Measurements from ENCODE around the gene PAQR7. TPM values are rescaled to one million over a fixed set of nuclear protein-coding genes. Genes with fewer than 3 reads are reported as not detected.

The PAQR7 gene
- total RNA-seq, 1 donor from 2014 or later: 9.4 TPM

DNA sequence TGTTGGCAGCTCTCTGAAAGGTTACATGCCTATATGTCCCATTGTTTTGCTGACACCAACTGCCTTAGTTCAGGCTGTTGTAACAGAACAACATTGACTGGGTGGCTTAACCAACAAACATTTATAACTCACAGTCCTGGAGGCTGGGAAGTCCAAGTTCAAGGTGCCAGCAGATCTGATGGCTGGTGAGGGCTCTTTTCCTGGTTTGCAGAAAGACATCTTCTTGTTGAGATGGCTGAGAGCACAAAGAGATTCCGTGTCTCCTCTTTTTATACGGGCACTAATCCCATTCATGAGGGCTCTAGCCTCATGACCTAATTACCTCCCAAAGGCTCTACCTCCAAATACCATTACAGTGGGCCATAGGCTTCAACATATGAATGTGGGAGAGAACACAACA lies 41.0 kb upstream of the PAQR7 start:
- TF ChIP-seq, protein P1, sequence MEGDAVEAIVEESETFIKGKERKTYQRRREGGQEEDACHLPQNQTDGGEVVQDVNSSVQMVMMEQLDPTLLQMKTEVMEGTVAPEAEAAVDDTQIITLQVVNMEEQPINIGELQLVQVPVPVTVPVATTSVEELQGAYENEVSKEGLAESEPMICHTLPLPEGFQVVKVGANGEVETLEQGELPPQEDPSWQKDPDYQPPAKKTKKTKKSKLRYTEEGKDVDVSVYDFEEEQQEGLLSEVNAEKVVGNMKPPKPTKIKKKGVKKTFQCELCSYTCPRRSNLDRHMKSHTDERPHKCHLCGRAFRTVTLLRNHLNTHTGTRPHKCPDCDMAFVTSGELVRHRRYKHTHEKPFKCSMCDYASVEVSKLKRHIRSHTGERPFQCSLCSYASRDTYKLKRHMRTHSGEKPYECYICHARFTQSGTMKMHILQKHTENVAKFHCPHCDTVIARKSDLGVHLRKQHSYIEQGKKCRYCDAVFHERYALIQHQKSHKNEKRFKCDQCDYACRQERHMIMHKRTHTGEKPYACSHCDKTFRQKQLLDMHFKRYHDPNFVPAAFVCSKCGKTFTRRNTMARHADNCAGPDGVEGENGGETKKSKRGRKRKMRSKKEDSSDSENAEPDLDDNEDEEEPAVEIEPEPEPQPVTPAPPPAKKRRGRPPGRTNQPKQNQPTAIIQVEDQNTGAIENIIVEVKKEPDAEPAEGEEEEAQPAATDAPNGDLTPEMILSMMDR (conservative IDR thresholded peaks at IDR 0.05; ENCODE audit: low read depth, low read length): no peak
- no peak overlapping the region for H3K4me3 ChIP-seq (ENCODE audit: low read depth, low read length)
- DNase-seq (ENCODE audit: low read depth): no peak

DNA sequence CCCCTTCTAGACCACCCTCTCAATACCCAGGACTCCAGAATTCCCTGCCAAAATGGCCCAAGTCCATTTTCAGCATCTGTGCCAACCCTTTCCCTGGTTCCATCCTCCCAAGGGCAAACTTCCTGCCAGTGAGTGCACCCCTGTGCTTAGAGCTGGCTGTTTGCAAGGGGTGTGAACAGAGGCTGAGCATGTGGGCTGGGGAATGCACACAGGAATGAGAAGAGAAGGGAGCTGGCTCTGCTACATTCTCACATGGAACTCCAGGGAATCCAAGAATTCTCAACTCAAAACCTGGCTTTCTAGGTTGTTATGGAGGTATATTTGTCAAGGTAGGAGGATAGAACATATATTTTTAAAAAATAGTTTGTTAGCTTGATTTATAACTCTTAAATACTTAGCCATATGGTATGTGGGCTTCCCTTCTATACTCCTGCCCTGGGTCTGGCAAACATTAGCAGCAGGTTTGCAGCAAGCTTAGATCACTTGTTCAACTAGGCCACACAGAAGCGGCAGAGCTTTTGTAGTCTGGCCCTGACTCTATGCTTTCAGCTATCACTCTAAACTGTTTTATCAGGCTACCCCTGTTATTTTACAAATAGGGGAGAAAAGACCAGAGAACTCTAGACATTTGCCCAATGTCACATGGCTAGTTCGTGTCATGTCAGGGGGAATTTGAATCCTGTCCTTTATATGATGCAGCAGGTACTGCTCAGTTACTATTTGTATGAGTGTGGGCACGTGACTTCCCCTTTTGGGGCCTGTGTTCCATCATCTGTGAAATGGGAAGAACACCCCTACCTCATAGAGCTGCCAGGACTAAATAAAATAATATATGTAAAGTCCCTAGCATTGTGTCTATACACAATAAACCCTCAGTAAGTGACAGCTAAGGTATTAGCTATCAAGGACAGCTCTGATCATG lies 38.8 kb upstream of the PAQR7 start:
- no peak for DNase-seq (ENCODE audit: low read depth)
- TF ChIP-seq, protein P1 (conservative IDR thresholded peaks at IDR 0.05; ENCODE audit: low read depth, low read length): no peak
- no peak overlapping the region for H3K4me3 ChIP-seq (ENCODE audit: low read depth, low read length)

DNA sequence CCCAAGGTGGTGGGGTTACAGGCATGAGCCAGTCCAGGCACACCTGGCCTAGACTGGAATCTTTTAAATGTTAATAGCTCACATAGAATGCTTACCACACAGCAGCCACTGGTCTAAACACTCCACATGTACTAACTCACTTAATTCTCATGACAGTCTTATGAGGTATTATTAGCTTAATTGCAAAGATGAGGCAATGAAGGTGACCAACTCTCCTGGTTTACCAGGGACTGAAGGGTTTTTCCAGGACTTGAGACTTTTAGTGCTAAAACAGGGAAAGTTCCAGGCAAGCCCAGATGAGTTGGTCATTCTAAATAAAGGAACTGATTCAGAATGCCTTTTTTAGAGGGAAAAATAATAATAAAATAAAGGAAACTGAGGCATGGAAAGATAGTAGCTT lies 37.7 kb upstream of the PAQR7 start:
- no peak overlapping the region for H3K4me3 ChIP-seq (ENCODE audit: low read depth, low read length)
- no peak for DNase-seq (ENCODE audit: low read depth)
- TF ChIP-seq, protein P1 (conservative IDR thresholded peaks at IDR 0.05; ENCODE audit: low read depth, low read length): no peak

DNA sequence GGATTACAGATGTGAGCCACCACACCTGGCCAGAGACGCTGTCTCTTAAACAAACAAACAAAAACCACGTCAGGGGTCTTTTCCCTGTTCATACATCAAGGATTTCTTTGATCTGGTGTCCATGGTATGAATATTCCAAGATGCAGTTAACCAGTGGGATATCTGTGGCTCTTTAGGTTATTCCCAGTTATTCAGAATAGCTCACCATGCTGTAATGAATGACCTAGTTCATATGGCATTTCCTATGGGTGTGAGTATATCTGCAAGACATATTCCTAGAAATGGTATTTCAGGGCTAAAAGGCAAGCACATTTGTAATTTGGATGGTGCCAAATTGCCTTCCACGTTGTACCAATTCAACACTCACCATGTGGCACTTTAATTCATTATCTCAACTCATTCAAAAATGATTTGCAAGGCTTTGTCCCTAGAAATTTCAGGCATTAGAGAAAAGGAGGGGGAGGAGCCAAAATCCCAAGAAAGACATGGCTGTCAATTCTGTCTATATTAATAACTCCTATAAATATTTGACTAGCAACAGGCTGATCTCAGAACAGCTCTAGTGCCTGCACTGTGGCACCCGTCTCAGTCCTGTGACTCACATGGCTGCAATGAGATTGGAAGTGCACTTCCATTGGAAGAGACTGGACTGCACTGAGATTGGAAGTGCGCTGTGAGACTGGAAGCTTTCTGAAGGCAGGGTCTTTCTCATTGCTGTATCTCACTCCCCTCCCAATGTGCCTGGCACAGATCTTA lies 36.7 kb upstream of the PAQR7 start:
- H3K4me3 ChIP-seq (ENCODE audit: low read depth, low read length): no peak overlapping the region
- no peak for DNase-seq (ENCODE audit: low read depth)
- TF ChIP-seq, protein P1 (conservative IDR thresholded peaks at IDR 0.05; ENCODE audit: low read depth, low read length): no peak

DNA sequence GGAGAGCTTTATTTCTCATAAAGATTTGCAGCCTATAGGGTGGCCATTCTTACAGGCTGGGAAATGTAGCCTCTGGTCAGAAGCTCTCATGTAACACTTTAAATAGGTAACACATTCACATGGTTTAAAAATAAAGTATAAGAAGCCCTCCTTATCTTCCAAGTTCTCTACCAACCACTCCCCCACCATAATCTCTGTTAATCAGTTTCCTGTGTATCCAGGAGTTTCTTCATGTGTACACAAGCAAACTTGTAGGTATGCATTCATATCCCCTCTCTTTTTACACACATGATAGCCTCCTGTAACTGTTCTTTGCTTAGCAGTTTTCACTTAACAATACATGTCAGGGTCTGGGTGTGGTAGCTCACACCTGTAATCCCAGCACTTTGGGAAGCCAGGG lies 35.7 kb upstream of the PAQR7 start:
- TF ChIP-seq, protein P1 (conservative IDR thresholded peaks at IDR 0.05; ENCODE audit: low read depth, low read length): no peak
- H3K4me3 ChIP-seq (ENCODE audit: low read depth, low read length): no peak overlapping the region
- no peak for DNase-seq (ENCODE audit: low read depth)

DNA sequence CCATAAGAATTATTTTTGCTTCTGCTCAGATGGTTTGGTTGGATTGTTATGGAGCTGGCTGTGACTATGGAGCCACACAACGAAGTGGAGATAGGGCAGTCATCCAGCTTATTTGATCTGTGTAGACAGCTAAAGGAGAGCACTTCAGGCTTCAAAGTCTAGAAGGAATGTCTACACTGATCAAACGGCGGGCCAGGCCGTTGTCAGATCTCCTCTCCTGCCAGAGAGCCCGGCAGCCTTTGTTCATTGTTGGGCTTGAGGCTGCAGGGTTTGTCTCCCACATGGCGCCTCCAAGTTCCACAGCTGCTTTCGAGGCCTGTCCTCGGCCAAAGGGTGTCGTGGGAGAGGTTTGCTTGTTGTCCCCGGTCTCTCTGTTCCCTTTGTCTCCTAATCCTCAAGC lies 33.5 kb upstream of the PAQR7 start:
- TF ChIP-seq, protein P1 (conservative IDR thresholded peaks at IDR 0.05; ENCODE audit: low read depth, low read length): no peak
- no peak overlapping the region for H3K4me3 ChIP-seq (ENCODE audit: low read depth, low read length)
- no peak for DNase-seq (ENCODE audit: low read depth)

Measured in epithelial cell of proximal tubule (primary cell).